Ishikawa (cell line): Measurements from ENCODE around the gene LHPP.

ENCODE experiments used
- CEBPB ChIP-seq: IDR thresholded peaks from 2 replicates; pipeline ENCODE4 v1.6.1; 2012
- CREB1 ChIP-seq: IDR thresholded peaks from 2 replicates; pipeline ENCODE4 v1.6.1; 2012; ENCODE audit warnings: low read depth
- EGR1 ChIP-seq: IDR thresholded peaks from 2 replicates; pipeline ENCODE4 v1.6.1; 2012
- EP300 ChIP-seq: IDR thresholded peaks from 2 replicates; pipeline ENCODE4 v1.6.1; 2012; ENCODE audit warnings: borderline replicate concordance
- FOXM1 ChIP-seq: IDR thresholded peaks from 2 replicates; pipeline ENCODE4 v1.6.1; 2012; ENCODE audit warnings: low read depth, borderline replicate concordance
- MAX ChIP-seq: IDR thresholded peaks from 2 replicates; pipeline ENCODE4 v1.6.1; 2012
- NFIC ChIP-seq: IDR thresholded peaks from 2 replicates; pipeline ENCODE4 v1.6.1; 2012
- RAD21 ChIP-seq: IDR thresholded peaks from 2 replicates; pipeline ENCODE4 v1.6.1; 2012; ENCODE audit warnings: low read depth
- REST ChIP-seq: IDR thresholded peaks from 2 replicates; pipeline ENCODE4 v1.6.1; 2012; ENCODE audit warnings: low read depth, mild to moderate bottlenecking
- TAF1 ChIP-seq: IDR thresholded peaks from 2 replicates; pipeline ENCODE4 v1.6.1; 2012; ENCODE audit warnings: low read depth, mild to moderate bottlenecking
- TCF12 ChIP-seq: IDR thresholded peaks from 2 replicates; pipeline ENCODE4 v1.6.1; 2012; ENCODE audit warnings: low read depth
- TEAD4 ChIP-seq: IDR thresholded peaks from 2 replicates; pipeline ENCODE4 v1.6.1; 2012
- USF1 ChIP-seq: IDR thresholded peaks from 2 replicates; pipeline ENCODE4 v1.6.1; 2012
- YY1 ChIP-seq: IDR thresholded peaks from 2 replicates; pipeline ENCODE4 v1.6.1; 2012; ENCODE audit warnings: low read depth
- ZBTB7A ChIP-seq: IDR thresholded peaks from 2 replicates; pipeline ENCODE4 v1.6.1; 2012; ENCODE audit warnings: low read depth

The LHPP gene

GRCh38 chr10:124658591-124659242 lies 197.1 kb downstream of the LHPP start:
- TF ChIP-seq TCF12 (no peak), FOXM1 (no peak), MAX (no peak), YY1 (no peak)

- TF ChIP-seq EGR1: no peak
Measured at GRCh38 chr10:124659380-124659779, 197.8 kb downstream of the LHPP start.

- no peak for TF ChIP-seq CREB1
- no peak for TF ChIP-seq FOXM1
- TF ChIP-seq RAD21: no peak
- no peak for TF ChIP-seq TEAD4
- TF ChIP-seq TAF1: no peak
- no peak for TF ChIP-seq MAX
- TF ChIP-seq NFIC: no peak
- TF ChIP-seq EP300: no peak
- TF ChIP-seq USF1: no peak
- no peak for TF ChIP-seq REST
- no peak for TF ChIP-seq EGR1
Measured at GRCh38 chr10:124660404-124661125, 198.9 kb downstream of the LHPP start.

- TF ChIP-seq EGR1 (no peak), FOXM1 (no peak), RAD21 (no peak), CREB1 (no peak), TEAD4 (no peak), USF1 (no peak), EP300 (no peak)
Measured at GRCh38 chr10:124661660-124662180, 200.1 kb downstream of the LHPP start.

GRCh38 chr10:124663228-124663627 lies 201.6 kb downstream of the LHPP start:
- no peak for TF ChIP-seq ZBTB7A
- no peak for TF ChIP-seq USF1
- TF ChIP-seq FOXM1: no peak
- TF ChIP-seq MAX: no peak
- TF ChIP-seq TCF12: no peak
- TF ChIP-seq CEBPB: no peak
- TF ChIP-seq NFIC: no peak
- no peak for TF ChIP-seq TAF1
- TF ChIP-seq EGR1: no peak
- no peak for TF ChIP-seq YY1
- no peak for TF ChIP-seq EP300
- TF ChIP-seq REST: no peak
- no peak for TF ChIP-seq RAD21
- no peak for TF ChIP-seq CREB1
